GM18858 (cell line): Measurements from ENCODE around the gene PTGES.

ENCODE experiments used
- ATAC-seq: cut with Tn5 transposase; IDR thresholded peaks from one replicate; pipeline ENCODE4 v1.9.1; 2021; ENCODE audit not compliant: unreplicated experiment

PTGES gene

GRCh38 chr9:129748249-129748648 lies 4.6 kb downstream of the PTGES start:
- ATAC-seq = no peak

- no peak for ATAC-seq
Observed at GRCh38 chr9:129746092-129746777, 6.6 kb downstream of the PTGES start.

- ATAC-seq = no peak
Observed at GRCh38 chr9:129745200-129745599, 7.6 kb downstream of the PTGES start.

- no peak for ATAC-seq
Observed at GRCh38 chr9:129740666-129741464, 12.0 kb downstream of the PTGES start.

- no peak for ATAC-seq
Observed at GRCh38 chr9:129740174-129740573, 12.7 kb downstream of the PTGES start.

GRCh38 chr9:129739432-129739831 lies 13.4 kb downstream of the PTGES start:
- ATAC-seq = no peak

- ATAC-seq = no peak
Observed at GRCh38 chr9:129737479-129738274, 15.2 kb downstream of the PTGES start.

- no peak for ATAC-seq
Observed at GRCh38 chr9:129736334-129736733, 16.5 kb downstream of the PTGES start.

GRCh38 chr9:129735546-129735945 lies 17.3 kb downstream of the PTGES start:
- no peak for ATAC-seq

GRCh38 chr9:129733632-129733953 lies 19.2 kb downstream of the PTGES start:
- ATAC-seq = no peak

GRCh38 chr9:129732946-129733631 lies 19.8 kb downstream of the PTGES start:
- no peak for ATAC-seq

GRCh38 chr9:129732100-129732499 lies 20.7 kb downstream of the PTGES start:
- no peak for ATAC-seq

GRCh38 chr9:129731477-129732085 lies 21.3 kb downstream of the PTGES start:
- no peak for ATAC-seq

GRCh38 chr9:129728744-129729143 lies 24.1 kb downstream of the PTGES start:
- no peak for ATAC-seq

- ATAC-seq = no peak
Observed at GRCh38 chr9:129726322-129727160, 26.3 kb downstream of the PTGES start.

- ATAC-seq = no peak
Observed at GRCh38 chr9:129725795-129726251, 27.0 kb downstream of the PTGES start.

GRCh38 chr9:129724456-129725190 lies 28.2 kb downstream of the PTGES start:
- ATAC-seq = no peak

- ATAC-seq = no peak
Observed at GRCh38 chr9:129722913-129723312, 29.9 kb downstream of the PTGES start.
